ENCODE measurements around the gene HOXA5. TPM values are rescaled to one million over a fixed set of nuclear protein-coding genes. Genes with fewer than 3 reads are reported as not detected.

The HOXA5 gene
- total RNA-seq, 1 experiment from 2014 or later, result 6.7 TPM

GRCh38 chr7:27182861-27183681 is 39.6 kb upstream of the HOXA5 start:
- Histone ChIP-seq H3K4me2 (ENCODE audit: low read length) (peak overlapping the region; percentile 100), H3K9me2 (ENCODE audit: insufficient read depth) (no peaks in the 10 kb centered on the region), H3K9me3 (ENCODE audit: control insufficient read depth in 1 of 2, insufficient read depth in 1 of 2, low read depth in 1 of 2, low read length in 2 of 2) (no peaks in the 10 kb centered on the region), H3K4me1 (ENCODE audit: control insufficient read depth in 1 of 2, insufficient read depth in 2 of 2, low read length in 2 of 2) (peaks cover 28 to 54% of the 10 kb centered on the region in 2 experiments), H4K20me1 (ENCODE audit: insufficient read depth) (no peaks in the 10 kb centered on the region), H3K9ac (ENCODE audit: low read length) (peak overlapping the region; percentile 85), H2AFZ (ENCODE audit: low read depth, low read length, poor library complexity, severe bottlenecking) (no peak overlapping the region), H3K79me2 (ENCODE audit: insufficient read depth, low read length) (peaks cover 19% of the 10 kb centered on the region; the same call in 1 of the 2 replicates), H3K36me3 (ENCODE audit: control insufficient read depth in 1 of 2, insufficient read depth in 2 of 2, low read length in 2 of 2) (no peaks in the 10 kb centered on the region), H3K27me3 (ENCODE audit: insufficient read depth, low read length) (no peaks in the 10 kb centered on the region), H3K4me3 (replicated peaks in 1 of 2; ENCODE audit: low read depth in 1 of 2, low read length in 2 of 2) (peak overlapping the region; percentile 70 to 85), H3K27ac (ENCODE audit: low read depth, low read length) (peak overlapping the region; percentile 88)
- POLR2A ChIA-PET, result interaction anchor here (1.6 kb wide), 1 partner anchor 13 kb away, joined by 3 read pairs; no protein-coding TSS in a partner anchor
- DNase-seq (ENCODE audit: low read depth, low spot score), result no peak
- TF ChIP-seq SP1 (IDR thresholded peaks at IDR 0.05; ENCODE audit: low read depth) (no peak), SRF (IDR thresholded peaks at IDR 0.05; ENCODE audit: low read depth) (no peak), YY1 (IDR thresholded peaks at IDR 0.05; ENCODE audit: extremely low read depth, insufficient replicate concordance, low read depth, low read length) (no peak), ATF3 (IDR thresholded peaks at IDR 0.05) (no peak), CBX3 (IDR thresholded peaks at IDR 0.05; ENCODE audit: low read depth) (no peak), ZFX (IDR thresholded peaks at IDR 0.05) (no peak)
- RAD21 ChIA-PET (ENCODE audit: low non-redundant PET in 1 of 2, low total read pairs in 2 of 2, uncharacterized antibody in 2 of 2, unreplicated experiment in 2 of 2), result no interaction called here
- intact Hi-C loops (cut with micrococcal nuclease), result no loop called here
- CTCF ChIA-PET, result interaction anchor here (1.4 kb wide), 1 partner anchor 13 kb away, joined by 5 read pairs; no protein-coding TSS in a partner anchor
- no TSS peak for BruUV-seq (replicated peaks)
- ATAC-seq, result no peak

GRCh38 chr7:27182285-27182841 is 38.9 kb upstream of the HOXA5 start:
- Histone ChIP-seq H3K9ac (ENCODE audit: low read length) (no peak overlapping the region), H3K4me3 (replicated peaks in 1 of 2; ENCODE audit: low read depth in 1 of 2, low read length in 2 of 2) (no peak overlapping the region), H3K9me3 (ENCODE audit: control insufficient read depth in 1 of 2, insufficient read depth in 1 of 2, low read depth in 1 of 2, low read length in 2 of 2) (no peaks in the 10 kb centered on the region), H3K27me3 (ENCODE audit: insufficient read depth, low read length) (no peaks in the 10 kb centered on the region), H3K9me2 (ENCODE audit: insufficient read depth) (no peaks in the 10 kb centered on the region), H4K20me1 (ENCODE audit: insufficient read depth) (no peaks in the 10 kb centered on the region), H3K79me2 (ENCODE audit: insufficient read depth, low read length) (peaks cover 19% of the 10 kb centered on the region; the same call in 1 of the 2 replicates), H3K27ac (ENCODE audit: low read depth, low read length) (no peak overlapping the region), H2AFZ (ENCODE audit: low read depth, low read length, poor library complexity, severe bottlenecking) (no peak overlapping the region), H3K4me1 (ENCODE audit: control insufficient read depth in 1 of 2, insufficient read depth in 2 of 2, low read length in 2 of 2) (peaks cover 30 to 54% of the 10 kb centered on the region in 2 experiments), H3K4me2 (ENCODE audit: low read length) (no peak overlapping the region), H3K36me3 (ENCODE audit: control insufficient read depth in 1 of 2, insufficient read depth in 2 of 2, low read length in 2 of 2) (no peaks in the 10 kb centered on the region)
- CTCF ChIA-PET, result interaction anchor here (1.4 kb wide), 1 partner anchor 14 kb away, joined by 5 read pairs; no protein-coding TSS in a partner anchor
- ATAC-seq (no peak), DNase-seq (ENCODE audit: low read depth, low spot score) (no peak)
- intact Hi-C loops (cut with micrococcal nuclease), result no loop called here
- RAD21 ChIA-PET (ENCODE audit: low non-redundant PET in 1 of 2, low total read pairs in 2 of 2, uncharacterized antibody in 2 of 2, unreplicated experiment in 2 of 2), result no interaction called here
- POLR2A ChIA-PET, result interaction anchor here (1.6 kb wide), 1 partner anchor 14 kb away, joined by 3 read pairs; no protein-coding TSS in a partner anchor
- BruUV-seq (replicated peaks), result no TSS peak
- TF ChIP-seq MAX (IDR thresholded peaks at IDR 0.05), result no peak
- TF ChIP-seq SP1 (IDR thresholded peaks at IDR 0.05; ENCODE audit: low read depth), result no peak
- TF ChIP-seq TCF7L2 (IDR thresholded peaks at IDR 0.05; ENCODE audit: borderline replicate concordance, extremely low read depth, insufficient read depth, insufficient read length), result no peak
- TF ChIP-seq ZNF274 (IDR thresholded peaks at IDR 0.05; ENCODE audit: low read depth, low read length), result no peak
- TF ChIP-seq CTCF (IDR thresholded peaks at IDR 0.05 in 2 of 3, conservative IDR thresholded peaks at IDR 0.05 in 1 of 3; ENCODE audit: borderline replicate concordance in 1 of 3, insufficient read depth in 1 of 3, low read depth in 2 of 3, low read length in 2 of 3), result no peak
- no peak for TF ChIP-seq POLR2A (IDR thresholded peaks at IDR 0.05; ENCODE audit: borderline replicate concordance, extremely low read depth, insufficient read depth, insufficient read length)
- TF ChIP-seq EGR1 (IDR thresholded peaks at IDR 0.05; ENCODE audit: low read depth), result no peak
- TF ChIP-seq ATF3 (IDR thresholded peaks at IDR 0.05), result no peak
- TF ChIP-seq YY1 (IDR thresholded peaks at IDR 0.05; ENCODE audit: extremely low read depth, insufficient replicate concordance, low read depth, low read length), result no peak
- no peak for TF ChIP-seq RAD21 (IDR thresholded peaks at IDR 0.05; ENCODE audit: low read depth)
- no peak for TF ChIP-seq POLR2AphosphoS5 (IDR thresholded peaks at IDR 0.05; ENCODE audit: low read depth, low read length)
- TF ChIP-seq JUND (IDR thresholded peaks at IDR 0.05), result no peak
- TF ChIP-seq SRF (IDR thresholded peaks at IDR 0.05; ENCODE audit: low read depth), result no peak
